AG04450 (cell line): ENCODE results near the gene IL12RB1. TPM values are rescaled to one million over a fixed set of nuclear protein-coding genes. Genes with fewer than 3 reads are reported as not detected.

Source experiments
- CTCF ChIA-PET: fragments of 300-600, 350-600 bp; formaldehyde crosslinking; extraction: SDS; loops from one replicate; lab custom pipeline; 2022; ENCODE audit warnings: antibody characterized with exemption, inconsistent platforms; lab: Charles Lee
- POLR2A ChIA-PET: fragments of 350-600 bp; formaldehyde crosslinking; extraction: SDS; loops from one replicate; lab custom pipeline; 2021; ENCODE audit warnings: antibody characterized with exemption, inconsistent platforms; lab: Yijun Ruan, JAX
- DNase-seq: peaks from one replicate; pipeline ENCODE4 v3.0.0-alpha.2; 2011; ENCODE audit warnings: low read depth, low spot score
- H3K27ac ChIP-seq: one replicate; pipeline ENCODE4 v1.5.1; 2012; ENCODE audit warnings: low read depth, low read length, control low read depth
- H3K27me3 ChIP-seq: one replicate; pipeline ENCODE4 v1.6.0; 2012; ENCODE audit warnings: low read length; ENCODE audit not compliant: control insufficient read depth, insufficient read depth
- H3K4me3 ChIP-seq: 2 replicates; pipeline ENCODE4 v1.5.1; 2011; ENCODE audit warnings: mild to moderate bottlenecking, low read depth, low read length, control low read depth
- H3K9me3 ChIP-seq: 2 replicates; pipeline ENCODE4 v1.5.1; 2012; ENCODE audit warnings: low read length; ENCODE audit not compliant: control insufficient read depth, insufficient read depth
- CTCF ChIP-seq: IDR thresholded peaks from 2 replicates; pipeline ENCODE4 v1.5.1; 2011; ENCODE audit warnings: low read depth, low read length, control low read depth, inconsistent platforms
- polyA plus RNA-seq: library from polyadenylated mRNA; depleted of rRNA; stranded (reverse); fragments of >200 nt; gene quantifications from 2 replicates; pipeline ENCODE4 v1.2.3, GENCODE V29; 2011

IL12RB1 gene
- polyA plus RNA-seq, 1 experiment = 0.05 TPM

GRCh38 chr19:18060472-18060871 is 26.3 kb downstream of the IL12RB1 start:
- CTCF ChIA-PET = interaction anchor here (1.2 to 5.8 kb wide), 2 partner anchors 54 to 122 kb away, joined by 3 to 98 read pairs; partner anchors contain the start of gene ARRDC2
- POLR2A ChIA-PET = no interaction called here
- no peak for TF ChIP-seq CTCF

GRCh38 chr19:18059902-18060301 is 26.8 kb downstream of the IL12RB1 start:
- no peaks in the 10 kb centered on the region for H3K9me3 ChIP-seq
- no peak for TF ChIP-seq CTCF
- no peak overlapping the region for H3K27ac ChIP-seq
- no peak for DNase-seq
- H3K4me3 ChIP-seq = no peak overlapping the region
- ChIA-PET CTCF (interaction anchor here (0.7 to 5.8 kb wide), 3 partner anchors 14 to 114 kb away, joined by 3 to 98 read pairs (median 4); partner anchors contain the start of gene ARRDC2), POLR2A (no interaction called here)
- peaks cover 5% of the 10 kb centered on the region for H3K27me3 ChIP-seq

More at GRCh38 chr19:18060472-18060871, 26.3 kb downstream of the IL12RB1 start:
- no peak overlapping the region for H3K27ac ChIP-seq
- no peak for DNase-seq
- H3K27me3 ChIP-seq = peaks cover 5% of the 10 kb centered on the region
- H3K9me3 ChIP-seq = no peaks in the 10 kb centered on the region
- no peak overlapping the region for H3K4me3 ChIP-seq

- POLR2A ChIA-PET = interaction anchor here (0.6 kb wide), 2 partner anchors 83 to 411 kb away, joined by 4 read pairs; no protein-coding TSS in a partner anchor
- no peak for TF ChIP-seq CTCF
- H3K9me3 ChIP-seq = no peaks in the 10 kb centered on the region
- no peak overlapping the region for H3K4me3 ChIP-seq
- peaks cover 5% of the 10 kb centered on the region for H3K27me3 ChIP-seq
- no peak overlapping the region for H3K27ac ChIP-seq
- CTCF ChIA-PET = interaction anchor here (0.6 to 5.8 kb wide), 9 partner anchors 13 to 121 kb away, joined by 3 to 98 read pairs (median 3); partner anchors contain the start of gene ARRDC2
- no peak for DNase-seq
These were observed 27.4 kb downstream of the IL12RB1 start for GRCh38 chr19:18059297-18059696.

- Histone ChIP-seq H3K4me3 (peak overlapping the region; percentile 35), H3K9me3 (no peaks in the 10 kb centered on the region), H3K27ac (peak overlapping the region; percentile 57), H3K27me3 (peaks cover 5% of the 10 kb centered on the region)
- ChIA-PET CTCF (interaction anchor here (0.6 to 5.8 kb wide), 12 partner anchors 14 to 120 kb away, joined by 3 to 98 read pairs (median 3); partner anchors contain the start of gene ARRDC2), POLR2A (interaction anchor here (0.6 kb wide), 2 partner anchors 84 to 410 kb away, joined by 4 read pairs; no protein-coding TSS in a partner anchor)
- peak; percentile 91 for TF ChIP-seq CTCF
- DNase-seq = no peak
These were observed 28.3 kb downstream of the IL12RB1 start for GRCh38 chr19:18058208-18059009.
